Measurements from ENCODE around the gene PRSS56. TPM values are rescaled to one million over a fixed set of nuclear protein-coding genes. Genes with fewer than 3 reads are reported as not detected.
"Not testable (repeated sequence)": the region's sequence is repeated elsewhere in the genome, so short reads cannot be mapped to it uniquely, and the experiment has no call there.

PRSS56 gene
- total RNA-seq, 2 donors from 2014 or later: not detected

GRCh38 chr2:232569541-232569940 is 49.4 kb downstream of the PRSS56 start:
- Histone ChIP-seq H3K4me1 (ENCODE audit: control insufficient read depth, insufficient read depth, low read length) (no peaks in the 10 kb centered on the region), H3K4me3 (ENCODE audit: low read length) (no peak overlapping the region), H3K36me3 (ENCODE audit: control insufficient read depth, insufficient read depth, low read length) (peaks cover 85% of the 10 kb centered on the region), H3K27ac (ENCODE audit: low read depth, low read length) (no peak overlapping the region), H3K9ac (ENCODE audit: extremely low read depth, low read length, poor library complexity, severe bottlenecking) (no peak overlapping the region), H3K27me3 (ENCODE audit: control insufficient read depth, insufficient read depth, low read length, poor library complexity, severe bottlenecking) (no peaks in the 10 kb centered on the region), H3K9me3 (ENCODE audit: control insufficient read depth, low read length) (no peaks in the 10 kb centered on the region)
- H3K27ac Mint-ChIP-seq: peak overlapping the region; percentile 52
- no peak for TF ChIP-seq CTCF (conservative IDR thresholded peaks at IDR 0.05)
- H3K27me3 Mint-ChIP-seq (ENCODE audit: insufficient read depth): no peaks in the 10 kb centered on the region
- DNase-seq: no peak
- no peak overlapping the region for H3K4me3 Mint-ChIP-seq
- no peaks in the 10 kb centered on the region for H3K4me1 Mint-ChIP-seq
- 96 to 99% methylated on average over 8 to 9 of the region's 9 CpGs for WGBS, 2 experiments (ENCODE audit: insufficient coverage in 1 of 2, insufficient read length in 1 of 2)
- H3K9me3 Mint-ChIP-seq: no peaks in the 10 kb centered on the region
- peaks cover 83% of the 10 kb centered on the region for H3K36me3 Mint-ChIP-seq (ENCODE audit: low read depth)

GRCh38 chr2:232570481-232570880 is 50.3 kb downstream of the PRSS56 start:
- not testable (repeated sequence) for H3K9me3 ChIP-seq (ENCODE audit: control insufficient read depth, low read length); H3K9me3 Mint-ChIP-seq; H3K4me3 ChIP-seq (ENCODE audit: low read length); H3K27me3 Mint-ChIP-seq (ENCODE audit: insufficient read depth); H3K4me1 Mint-ChIP-seq; H3K4me3 Mint-ChIP-seq; H3K27ac Mint-ChIP-seq; H3K9ac ChIP-seq (ENCODE audit: extremely low read depth, low read length, poor library complexity, severe bottlenecking); H3K27me3 ChIP-seq (ENCODE audit: control insufficient read depth, insufficient read depth, low read length, poor library complexity, severe bottlenecking); H3K4me1 ChIP-seq (ENCODE audit: control insufficient read depth, insufficient read depth, low read length); DNase-seq; H3K27ac ChIP-seq (ENCODE audit: low read depth, low read length)
- 97 to 98% methylated on average over 5 to 6 of the region's 6 CpGs for WGBS, 2 experiments (ENCODE audit: insufficient coverage in 1 of 2, insufficient read length in 1 of 2)
- H3K36me3 ChIP-seq (ENCODE audit: control insufficient read depth, insufficient read depth, low read length): peaks cover 85% of the 10 kb centered on the region
- H3K36me3 Mint-ChIP-seq (ENCODE audit: low read depth): peaks cover 83% of the 10 kb centered on the region

DNA sequence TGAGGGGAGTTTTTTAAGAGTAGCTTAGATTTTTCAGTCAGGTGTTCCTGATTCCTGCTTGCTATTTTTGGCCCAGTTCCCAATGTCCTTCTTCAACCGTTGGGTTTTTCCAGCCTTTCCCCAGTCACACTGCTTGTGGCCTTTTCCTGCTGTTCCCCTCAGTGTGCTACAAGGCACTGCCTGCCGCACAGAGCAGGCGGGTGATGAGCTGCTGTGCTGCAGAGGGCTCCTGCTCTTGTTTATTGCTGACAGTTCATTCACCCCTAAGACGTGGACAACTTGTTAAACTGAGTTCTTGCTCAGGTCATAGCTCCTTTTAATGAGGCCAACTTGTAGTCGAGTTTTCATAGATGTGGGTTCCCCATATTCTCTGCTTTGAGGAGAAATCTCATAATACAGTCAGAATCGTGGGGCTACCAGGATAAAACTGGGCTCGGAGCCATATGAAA is 50.9 kb downstream of the PRSS56 start:
- Histone ChIP-seq H3K4me1 (ENCODE audit: control insufficient read depth, insufficient read depth, low read length) (no peaks in the 10 kb centered on the region), H3K36me3 (ENCODE audit: control insufficient read depth, insufficient read depth, low read length) (peaks cover 81% of the 10 kb centered on the region), H3K9me3 (ENCODE audit: control insufficient read depth, low read length) (no peaks in the 10 kb centered on the region), H3K4me3 (ENCODE audit: low read length) (no peak overlapping the region), H3K27me3 (ENCODE audit: control insufficient read depth, insufficient read depth, low read length, poor library complexity, severe bottlenecking) (no peaks in the 10 kb centered on the region), H3K27ac (ENCODE audit: low read depth, low read length) (no peak overlapping the region), H3K9ac (ENCODE audit: extremely low read depth, low read length, poor library complexity, severe bottlenecking) (no peak overlapping the region)
- Mint-ChIP-seq H3K4me3 (no peak overlapping the region), H3K27me3 (ENCODE audit: insufficient read depth) (no peaks in the 10 kb centered on the region), H3K9me3 (no peaks in the 10 kb centered on the region), H3K4me1 (no peaks in the 10 kb centered on the region), H3K27ac (no peak overlapping the region), H3K36me3 (ENCODE audit: low read depth) (peaks cover 79% of the 10 kb centered on the region)
- no peak for TF ChIP-seq CTCF (conservative IDR thresholded peaks at IDR 0.05)
- DNase-seq: no peak
- 93 to 95% methylated on average over 7 of the region's 7 CpGs for WGBS, 2 experiments (ENCODE audit: insufficient coverage in 1 of 2, insufficient read length in 1 of 2)

DNA sequence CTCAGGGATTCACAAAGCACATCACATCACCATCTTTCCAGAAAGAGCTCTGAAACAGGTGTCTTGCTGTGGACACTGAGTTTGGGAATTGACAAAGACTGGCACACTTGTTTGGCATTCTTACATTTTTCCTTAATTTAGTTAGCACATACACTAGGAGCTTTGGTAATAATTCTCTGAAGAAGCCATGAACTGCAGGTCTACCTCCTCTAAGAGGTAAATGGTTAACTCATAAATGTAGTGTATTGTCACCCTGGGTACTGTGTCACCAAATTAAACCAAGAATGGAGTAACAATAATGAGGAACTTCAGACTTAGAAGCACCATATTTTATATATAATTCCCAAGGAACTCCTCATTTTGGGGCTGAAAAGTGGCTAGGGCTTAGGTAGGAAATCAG is 52.9 kb downstream of the PRSS56 start:
- DNase-seq: no peak
- Mint-ChIP-seq H3K27ac (no peak overlapping the region), H3K36me3 (ENCODE audit: low read depth) (peaks cover 71% of the 10 kb centered on the region), H3K4me3 (no peak overlapping the region), H3K9me3 (no peaks in the 10 kb centered on the region), H3K27me3 (ENCODE audit: insufficient read depth) (no peaks in the 10 kb centered on the region), H3K4me1 (no peaks in the 10 kb centered on the region)
- TF ChIP-seq CTCF (conservative IDR thresholded peaks at IDR 0.05): no peak
- Histone ChIP-seq H3K27me3 (ENCODE audit: control insufficient read depth, insufficient read depth, low read length, poor library complexity, severe bottlenecking) (no peaks in the 10 kb centered on the region), H3K9me3 (ENCODE audit: control insufficient read depth, low read length) (no peaks in the 10 kb centered on the region), H3K36me3 (ENCODE audit: control insufficient read depth, insufficient read depth, low read length) (peaks cover 76% of the 10 kb centered on the region), H3K9ac (ENCODE audit: extremely low read depth, low read length, poor library complexity, severe bottlenecking) (no peak overlapping the region), H3K4me3 (ENCODE audit: low read length) (no peak overlapping the region), H3K27ac (ENCODE audit: low read depth, low read length) (no peak overlapping the region), H3K4me1 (ENCODE audit: control insufficient read depth, insufficient read depth, low read length) (no peaks in the 10 kb centered on the region)
